Measurements from ENCODE around the gene ONECUT1. TPM values are rescaled to one million over a fixed set of nuclear protein-coding genes. Genes with fewer than 3 reads are reported as not detected.

The ONECUT1 gene
- total RNA-seq, 2 donors from 2014 or later: 1.8 to 5.3 TPM

DNA sequence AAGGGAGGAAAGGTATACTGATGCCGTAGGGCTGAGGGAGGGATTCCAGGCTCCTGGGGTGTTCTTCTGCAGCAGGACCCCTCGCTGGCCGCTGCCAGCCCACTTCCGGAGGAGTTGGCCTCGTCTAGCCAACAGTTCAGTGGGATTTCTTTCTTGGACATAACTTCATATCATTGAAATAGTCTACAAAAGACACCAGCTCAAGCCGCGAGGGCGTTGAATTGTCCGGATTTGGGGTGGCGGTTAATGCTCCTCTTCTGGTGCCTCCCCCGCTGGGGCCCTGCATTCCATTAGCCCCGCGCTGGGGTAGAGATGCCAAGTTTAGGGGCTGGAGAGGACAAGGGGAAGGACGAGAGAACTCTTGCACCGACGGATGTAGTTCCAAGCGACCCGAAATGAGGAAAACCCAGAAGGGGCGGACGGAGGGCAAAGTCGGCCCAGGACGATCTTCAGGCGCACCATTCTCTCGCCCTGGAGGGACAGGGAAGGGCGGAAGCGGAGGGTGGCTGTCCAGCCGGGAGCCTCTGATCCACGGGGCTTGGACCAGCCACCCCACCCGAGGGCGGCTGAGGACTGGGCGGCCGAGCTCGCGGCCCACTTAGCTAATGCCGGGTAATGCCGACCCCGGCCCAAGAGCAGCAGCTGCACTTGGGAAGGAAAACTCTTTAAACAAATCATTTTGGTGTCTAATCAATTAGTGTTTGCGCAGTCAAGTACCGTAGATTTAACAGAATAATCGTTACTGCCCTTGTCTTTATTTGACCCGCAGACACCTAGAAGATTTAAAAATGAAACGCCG is 4.7 kb upstream of the ONECUT1 start:
- Histone ChIP-seq H3K36me3 (ENCODE audit: control insufficient read depth, insufficient read depth, low read length) (no peaks in the 10 kb centered on the region), H3K27me3 (ENCODE audit: control insufficient read depth, insufficient read depth, low read length, poor library complexity, severe bottlenecking) (peaks cover 98% of the 10 kb centered on the region), H3K4me3 (ENCODE audit: low read length) (no peak overlapping the region), H3K9ac (ENCODE audit: extremely low read depth, low read length, poor library complexity, severe bottlenecking) (no peak overlapping the region), H3K4me1 (ENCODE audit: control insufficient read depth, insufficient read depth, low read length) (peaks cover 15% of the 10 kb centered on the region), H3K9me3 (ENCODE audit: control insufficient read depth, low read length) (no peaks in the 10 kb centered on the region), H3K27ac (ENCODE audit: low read depth, low read length) (no peak overlapping the region)
- peak; percentile 64 for DNase-seq
- WGBS, 2 experiments (ENCODE audit: insufficient coverage in 1 of 2, insufficient read length in 1 of 2): 26 to 72% methylated on average over 23 to 43 of the region's 43 CpGs
- Mint-ChIP-seq H3K36me3 (ENCODE audit: low read depth) (no peaks in the 10 kb centered on the region), H3K4me1 (peaks cover 33% of the 10 kb centered on the region), H3K4me3 (no peak overlapping the region), H3K27ac (no peak overlapping the region), H3K27me3 (ENCODE audit: insufficient read depth) (peaks cover 67% of the 10 kb centered on the region), H3K9me3 (no peaks in the 10 kb centered on the region)
- TF ChIP-seq, protein P1, sequence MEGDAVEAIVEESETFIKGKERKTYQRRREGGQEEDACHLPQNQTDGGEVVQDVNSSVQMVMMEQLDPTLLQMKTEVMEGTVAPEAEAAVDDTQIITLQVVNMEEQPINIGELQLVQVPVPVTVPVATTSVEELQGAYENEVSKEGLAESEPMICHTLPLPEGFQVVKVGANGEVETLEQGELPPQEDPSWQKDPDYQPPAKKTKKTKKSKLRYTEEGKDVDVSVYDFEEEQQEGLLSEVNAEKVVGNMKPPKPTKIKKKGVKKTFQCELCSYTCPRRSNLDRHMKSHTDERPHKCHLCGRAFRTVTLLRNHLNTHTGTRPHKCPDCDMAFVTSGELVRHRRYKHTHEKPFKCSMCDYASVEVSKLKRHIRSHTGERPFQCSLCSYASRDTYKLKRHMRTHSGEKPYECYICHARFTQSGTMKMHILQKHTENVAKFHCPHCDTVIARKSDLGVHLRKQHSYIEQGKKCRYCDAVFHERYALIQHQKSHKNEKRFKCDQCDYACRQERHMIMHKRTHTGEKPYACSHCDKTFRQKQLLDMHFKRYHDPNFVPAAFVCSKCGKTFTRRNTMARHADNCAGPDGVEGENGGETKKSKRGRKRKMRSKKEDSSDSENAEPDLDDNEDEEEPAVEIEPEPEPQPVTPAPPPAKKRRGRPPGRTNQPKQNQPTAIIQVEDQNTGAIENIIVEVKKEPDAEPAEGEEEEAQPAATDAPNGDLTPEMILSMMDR (conservative IDR thresholded peaks at IDR 0.05): no peak

DNA sequence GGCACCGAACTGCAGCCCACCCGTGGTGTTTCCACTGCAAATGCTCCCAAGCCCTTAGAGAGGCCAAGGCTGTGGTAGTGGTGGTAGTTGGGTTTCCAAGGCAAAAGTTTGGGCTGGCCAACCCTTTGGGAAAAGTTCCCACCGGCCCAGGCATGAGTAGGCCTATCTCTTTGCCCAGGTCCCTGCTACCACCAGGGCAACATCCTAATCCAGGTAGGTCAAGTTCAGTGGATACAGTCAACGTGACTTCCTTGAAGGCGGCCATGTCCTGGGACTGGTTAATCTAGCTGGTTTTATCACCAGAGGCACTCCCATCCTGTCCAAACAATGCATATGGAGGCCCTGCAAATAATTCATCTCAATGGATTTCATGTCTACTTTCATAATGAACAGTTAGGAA is 1.6 kb upstream of the ONECUT1 start:
- H3K9ac ChIP-seq (ENCODE audit: extremely low read depth, low read length, poor library complexity, severe bottlenecking): no peak overlapping the region
- H3K27ac ChIP-seq (ENCODE audit: low read depth, low read length): no peak overlapping the region
- peak; percentile 60 for DNase-seq
- Mint-ChIP-seq H3K4me1 (peaks cover 37% of the 10 kb centered on the region), H3K9me3 (no peaks in the 10 kb centered on the region), H3K27me3 (ENCODE audit: insufficient read depth) (peaks cover 69% of the 10 kb centered on the region), H3K27ac (no peak overlapping the region), H3K4me3 (peak overlapping the region; percentile 63), H3K36me3 (ENCODE audit: low read depth) (no peaks in the 10 kb centered on the region)
- no peaks in the 10 kb centered on the region for H3K36me3 ChIP-seq (ENCODE audit: control insufficient read depth, insufficient read depth, low read length)
- TF ChIP-seq, protein P1 (conservative IDR thresholded peaks at IDR 0.05): no peak
- 35 to 83% methylated on average over 2 to 5 of the region's 5 CpGs for WGBS, 2 experiments (ENCODE audit: insufficient coverage in 1 of 2, insufficient read length in 1 of 2)
- no peaks in the 10 kb centered on the region for H3K9me3 ChIP-seq (ENCODE audit: control insufficient read depth, low read length)
- H3K4me1 ChIP-seq (ENCODE audit: control insufficient read depth, insufficient read depth, low read length): peaks cover 22% of the 10 kb centered on the region
- H3K4me3 ChIP-seq (ENCODE audit: low read length): no peak overlapping the region
- peaks cover 98% of the 10 kb centered on the region for H3K27me3 ChIP-seq (ENCODE audit: control insufficient read depth, insufficient read depth, low read length, poor library complexity, severe bottlenecking)

DNA sequence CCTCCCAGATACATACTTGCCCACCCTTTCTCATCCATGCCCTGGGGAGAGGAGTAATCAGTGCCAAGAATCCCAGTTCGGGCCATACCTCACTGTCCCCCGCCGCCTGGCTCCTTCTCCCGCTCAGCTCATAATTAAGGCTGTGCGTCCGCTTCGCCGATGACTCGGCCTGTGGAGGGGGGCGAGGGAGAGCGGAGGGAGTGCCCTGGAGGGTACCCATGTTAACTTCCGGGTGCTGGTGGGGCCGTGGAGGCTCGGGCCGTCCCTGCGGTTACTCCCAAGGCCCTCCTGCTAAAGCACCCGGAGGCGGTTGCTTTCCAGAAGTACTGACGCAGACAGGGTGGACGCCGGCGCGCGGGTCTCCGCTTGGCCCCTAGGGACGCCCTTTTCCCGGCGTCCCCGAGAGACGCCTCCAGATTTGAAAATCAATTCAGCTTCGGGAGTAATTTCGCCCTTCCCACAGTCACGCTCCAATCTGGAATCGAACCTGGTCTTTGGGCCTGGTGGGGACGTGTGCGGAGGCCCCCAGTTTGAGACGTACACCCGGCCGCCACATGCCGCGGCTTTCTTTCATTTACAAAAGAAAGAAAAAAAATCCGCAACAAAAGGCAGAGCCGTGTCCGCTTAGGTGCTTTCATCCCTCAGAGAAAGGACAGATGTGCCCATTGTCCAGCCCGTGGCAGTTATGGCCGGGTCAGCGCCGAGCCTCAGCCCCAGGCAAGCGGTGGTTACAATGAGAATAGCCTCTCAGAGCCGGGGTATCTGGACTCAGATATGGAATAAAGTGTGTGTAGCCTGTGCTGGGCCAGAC is 1.0 kb upstream of the ONECUT1 start:
- H3K9ac ChIP-seq (ENCODE audit: extremely low read depth, low read length, poor library complexity, severe bottlenecking): no peak overlapping the region
- H3K4me3 Mint-ChIP-seq: peak overlapping the region; percentile 63
- no peaks in the 10 kb centered on the region for H3K9me3 Mint-ChIP-seq
- H3K27me3 Mint-ChIP-seq (ENCODE audit: insufficient read depth): peaks cover 69% of the 10 kb centered on the region
- H3K27ac ChIP-seq (ENCODE audit: low read depth, low read length): peak overlapping the region; percentile 2
- no peaks in the 10 kb centered on the region for H3K9me3 ChIP-seq (ENCODE audit: control insufficient read depth, low read length)
- peak overlapping the region; percentile 71 for H3K4me3 ChIP-seq (ENCODE audit: low read length)
- no peaks in the 10 kb centered on the region for H3K36me3 ChIP-seq (ENCODE audit: control insufficient read depth, insufficient read depth, low read length)
- peak; percentile 83 for DNase-seq
- 1 to 13% methylated on average over 12 to 50 of the region's 50 CpGs for WGBS, 2 experiments (ENCODE audit: insufficient coverage in 1 of 2, insufficient read length in 1 of 2)
- H3K27me3 ChIP-seq (ENCODE audit: control insufficient read depth, insufficient read depth, low read length, poor library complexity, severe bottlenecking): peaks cover 98% of the 10 kb centered on the region
- no peaks in the 10 kb centered on the region for H3K36me3 Mint-ChIP-seq (ENCODE audit: low read depth)
- peaks cover 22% of the 10 kb centered on the region for H3K4me1 ChIP-seq (ENCODE audit: control insufficient read depth, insufficient read depth, low read length)
- TF ChIP-seq, protein P1 (conservative IDR thresholded peaks at IDR 0.05): peak; percentile 80
- peaks cover 38% of the 10 kb centered on the region for H3K4me1 Mint-ChIP-seq
- H3K27ac Mint-ChIP-seq: no peak overlapping the region
